HL-60/S4 treated with retinoic acid at 250 ng/mL for 4 days and 3 days (cell line): Measurements from ENCODE around the gene PCDHAC2.

Source experiments
- in situ Hi-C: fragments of 300-500 bp; cut with MboI; formaldehyde crosslinking; loops from 2 replicates; pipeline ENCODE4 v1.7.0; 2022; ENCODE audit warnings: low sequenced_read_pairs

Gene PCDHAC2, protein sequence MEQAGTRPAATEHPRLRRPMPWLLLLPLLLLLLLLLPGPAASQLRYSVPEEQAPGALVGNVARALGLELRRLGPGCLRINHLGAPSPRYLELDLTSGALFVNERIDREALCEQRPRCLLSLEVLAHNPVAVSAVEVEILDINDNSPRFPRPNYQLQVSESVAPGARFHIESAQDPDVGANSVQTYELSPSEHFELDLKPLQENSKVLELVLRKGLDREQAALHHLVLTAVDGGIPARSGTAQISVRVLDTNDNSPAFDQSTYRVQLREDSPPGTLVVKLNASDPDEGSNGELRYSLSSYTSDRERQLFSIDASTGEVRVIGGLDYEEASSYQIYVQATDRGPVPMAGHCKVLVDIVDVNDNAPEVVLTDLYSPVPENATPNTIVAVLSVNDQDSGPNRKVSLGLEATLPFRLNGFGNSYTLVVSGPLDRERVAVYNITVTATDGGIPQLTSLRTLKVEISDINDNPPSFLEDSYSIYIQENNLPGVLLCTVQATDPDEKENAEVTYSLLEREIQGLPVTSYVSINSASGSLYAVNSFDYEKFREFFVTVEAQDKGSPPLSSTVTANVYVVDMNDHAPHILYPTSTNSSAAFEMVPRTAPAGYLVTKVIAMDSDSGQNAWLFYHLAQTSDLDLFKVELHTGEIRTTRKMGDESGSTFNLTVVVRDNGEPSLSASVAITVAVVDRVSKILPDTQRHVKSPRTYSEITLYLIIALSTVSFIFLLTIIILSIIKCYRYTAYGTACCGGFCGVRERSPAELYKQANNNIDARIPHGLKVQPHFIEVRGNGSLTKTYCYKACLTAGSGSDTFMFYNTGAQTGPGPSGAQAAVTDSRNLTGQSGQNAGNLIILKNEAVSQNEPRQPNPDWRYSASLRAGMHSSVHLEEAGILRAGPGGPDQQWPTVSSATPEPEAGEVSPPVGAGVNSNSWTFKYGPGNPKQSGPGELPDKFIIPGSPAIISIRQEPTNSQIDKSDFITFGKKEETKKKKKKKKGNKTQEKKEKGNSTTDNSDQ

DNA sequence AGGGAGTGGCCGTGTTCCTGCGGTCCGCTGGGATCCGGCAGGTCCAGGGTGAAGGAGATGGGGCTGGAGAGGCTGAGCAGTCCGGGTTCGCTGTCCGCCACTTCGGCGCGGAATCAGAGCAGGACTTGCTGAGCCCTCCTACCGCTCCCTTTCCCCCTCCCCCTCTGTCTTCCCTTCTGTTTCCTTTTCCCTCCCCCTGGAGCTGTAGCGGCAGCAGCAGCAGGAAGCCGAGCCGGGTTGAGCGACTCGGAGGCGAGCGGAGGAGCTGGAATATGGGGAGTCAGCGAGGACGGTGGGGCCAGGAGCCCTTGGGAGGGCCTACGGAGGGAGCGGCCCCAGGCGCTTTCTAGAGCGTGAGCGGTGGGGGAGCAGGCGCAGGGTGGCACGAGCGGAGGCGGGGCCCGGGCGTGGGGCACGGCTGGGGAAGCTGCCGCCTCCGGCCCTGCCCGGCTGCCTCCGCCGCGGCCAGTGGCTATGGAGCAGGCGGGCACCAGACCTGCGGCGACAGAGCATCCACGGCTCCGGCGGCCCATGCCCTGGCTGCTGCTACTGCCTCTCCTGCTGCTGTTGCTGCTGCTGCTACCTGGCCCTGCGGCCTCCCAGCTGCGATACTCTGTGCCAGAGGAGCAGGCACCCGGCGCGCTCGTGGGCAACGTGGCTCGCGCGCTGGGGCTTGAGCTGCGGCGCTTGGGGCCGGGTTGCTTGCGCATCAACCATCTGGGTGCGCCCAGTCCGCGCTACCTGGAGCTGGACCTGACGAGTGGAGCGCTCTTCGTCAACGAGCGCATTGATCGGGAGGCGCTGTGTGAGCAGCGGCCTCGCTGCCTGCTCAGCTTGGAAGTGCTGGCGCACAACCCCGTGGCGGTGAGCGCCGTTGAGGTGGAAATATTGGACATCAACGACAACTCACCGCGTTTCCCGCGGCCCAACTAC, at the start of gene PCDHAC2:
TSS of gene PCDHAC2 (plus strand) at position 184 of the 933 bp plus-strand sequence. CDS start at position 475, 291 bp downstream.
- in situ Hi-C loops: no loop called here

DNA sequence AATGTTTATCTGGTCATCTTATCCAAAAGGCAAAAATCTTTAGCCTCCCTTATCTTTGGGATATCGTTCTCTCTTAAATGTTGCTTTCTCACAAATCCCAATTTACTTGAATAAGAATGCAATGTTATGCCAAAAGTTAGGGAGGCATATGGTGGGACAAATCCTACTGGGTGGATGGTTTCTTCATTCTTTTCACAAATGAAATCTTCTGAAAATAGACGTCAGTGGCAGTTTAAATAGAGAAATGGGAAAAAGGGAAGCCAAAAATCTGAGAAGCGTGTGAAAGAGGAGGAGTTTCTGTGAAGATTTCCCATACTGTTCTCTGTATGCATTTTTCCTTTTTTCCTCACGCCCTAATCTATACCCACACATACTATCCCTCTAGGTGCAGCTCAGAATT, 42.7 kb upstream of the PCDHAC2 start:
- in situ Hi-C loops: no loop called here

DNA sequence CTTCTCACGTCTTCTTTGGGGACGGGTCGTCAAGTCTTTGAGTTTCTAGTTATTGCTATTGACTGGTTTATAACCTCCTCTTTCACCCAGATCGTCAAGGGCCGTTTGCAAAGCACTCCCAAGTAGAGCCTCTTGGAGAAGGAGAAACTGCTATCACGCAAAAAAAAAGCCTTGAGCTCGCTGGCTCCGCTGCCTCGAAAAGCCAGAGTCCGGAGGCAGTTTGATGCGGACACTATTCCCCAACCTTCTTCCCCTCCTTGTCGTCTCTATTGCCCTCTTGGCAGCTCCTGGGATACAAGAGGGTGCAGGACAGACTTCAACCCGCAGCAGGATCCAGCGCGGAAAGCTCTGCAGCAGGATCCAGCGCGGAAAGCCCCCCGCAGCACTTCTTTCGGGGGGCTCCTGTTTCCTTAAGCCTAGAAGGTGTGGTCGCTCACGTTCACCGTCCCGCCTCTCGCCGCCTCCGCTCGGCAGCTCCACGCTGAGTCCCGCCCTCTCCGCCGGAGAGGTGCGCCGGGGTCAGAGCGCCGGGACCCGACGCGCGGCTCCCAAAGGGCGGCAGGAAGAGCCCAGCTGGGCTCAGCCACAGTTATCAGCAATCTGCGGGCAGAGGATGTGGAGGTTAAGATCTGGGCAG, 40.4 kb upstream of the PCDHAC2 start, which contains the start of gene PCDHAC1:
TSS of gene PCDHAC1 (plus strand) at position 494 of the 637 bp plus-strand sequence. CDS start 594 bp downstream, outside the sequence.
- in situ Hi-C loops: no loop called here

DNA sequence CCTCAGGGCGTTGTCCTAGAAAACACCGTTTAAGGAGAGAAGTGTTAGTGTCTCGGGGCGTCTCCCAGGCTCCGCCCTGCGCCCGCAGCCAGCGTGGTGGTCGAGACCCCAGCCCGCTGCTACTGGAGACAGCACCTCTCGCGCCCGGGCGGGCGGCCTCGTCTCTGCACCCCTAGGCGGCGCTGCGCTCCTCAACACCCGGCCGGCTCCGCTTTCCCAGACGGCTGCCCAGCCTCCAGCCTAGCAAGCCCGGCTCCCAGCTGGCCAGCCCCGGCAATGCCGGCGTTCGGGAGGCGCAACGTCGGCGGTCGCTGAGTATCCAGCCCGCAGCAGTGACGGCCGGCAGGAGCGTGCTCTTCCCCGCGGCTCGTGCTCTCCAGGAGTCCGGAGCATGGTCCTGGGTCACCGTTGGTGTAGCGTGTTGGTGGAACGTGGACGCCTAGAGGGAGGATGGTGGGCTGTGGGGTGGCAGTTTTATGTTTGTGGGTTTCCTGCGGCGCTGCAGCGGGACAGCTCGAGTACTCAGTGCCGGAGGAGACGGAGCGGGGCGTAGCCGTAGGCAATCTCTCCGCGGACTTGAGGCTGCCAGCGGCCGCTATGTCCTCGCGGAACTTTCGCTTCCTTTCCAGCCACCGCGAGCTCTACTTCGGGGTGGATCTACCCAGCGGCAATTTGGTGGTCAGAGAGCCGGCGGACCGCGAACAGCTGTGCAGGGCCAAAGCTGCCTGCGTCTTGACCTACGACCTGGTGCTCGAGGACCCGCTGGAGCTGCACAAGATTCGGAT, 39.6 kb upstream of the PCDHAC2 start:
- in situ Hi-C loops: no loop called here

DNA sequence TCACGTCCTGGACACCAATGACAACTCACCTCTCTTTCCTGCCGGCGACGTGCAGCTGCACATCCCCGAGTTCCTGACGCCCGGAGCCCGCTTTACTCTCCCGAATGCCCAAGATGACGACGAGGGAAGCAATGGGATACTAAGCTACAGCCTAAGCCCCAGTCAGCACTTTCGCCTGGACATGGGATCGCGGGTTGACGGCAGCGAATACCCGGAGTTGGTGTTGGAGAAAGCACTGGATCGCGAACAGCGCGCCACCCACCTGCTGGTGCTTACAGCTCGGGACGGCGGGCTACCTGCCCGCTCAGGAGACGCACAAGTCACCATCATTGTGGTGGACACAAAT, 39.1 kb upstream of the PCDHAC2 start:
- in situ Hi-C loops: no loop called here

DNA sequence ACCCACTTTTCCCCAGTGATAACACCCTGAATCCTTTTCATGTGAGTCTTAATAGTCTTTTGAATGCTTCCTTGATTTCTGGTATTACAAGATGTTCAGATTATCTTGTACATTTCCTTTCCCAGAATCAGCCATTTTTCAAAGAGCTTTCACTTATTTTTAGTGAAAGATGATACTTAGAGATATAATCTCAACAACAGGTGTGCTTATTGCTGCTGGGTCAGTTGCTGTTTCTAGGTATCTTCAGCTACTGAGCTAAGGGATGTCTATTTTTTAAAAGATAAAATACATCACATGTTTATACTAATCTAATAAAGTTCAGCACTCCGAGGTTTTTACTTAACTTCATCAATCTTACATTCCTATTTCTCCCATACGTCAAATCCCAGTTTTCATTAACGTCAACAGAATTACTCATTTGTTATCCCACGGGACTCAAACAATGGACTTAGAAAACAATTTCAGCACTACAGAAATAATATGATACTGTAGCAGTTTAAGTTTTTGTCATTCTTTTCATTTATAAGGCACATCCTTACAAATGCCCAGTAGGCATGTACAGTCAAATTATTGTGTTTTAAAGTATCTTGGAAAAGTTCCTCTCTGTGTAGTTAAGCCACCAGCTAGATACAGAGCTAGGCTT, 31.2 kb upstream of the PCDHAC2 start:
- in situ Hi-C loops: no loop called here

DNA sequence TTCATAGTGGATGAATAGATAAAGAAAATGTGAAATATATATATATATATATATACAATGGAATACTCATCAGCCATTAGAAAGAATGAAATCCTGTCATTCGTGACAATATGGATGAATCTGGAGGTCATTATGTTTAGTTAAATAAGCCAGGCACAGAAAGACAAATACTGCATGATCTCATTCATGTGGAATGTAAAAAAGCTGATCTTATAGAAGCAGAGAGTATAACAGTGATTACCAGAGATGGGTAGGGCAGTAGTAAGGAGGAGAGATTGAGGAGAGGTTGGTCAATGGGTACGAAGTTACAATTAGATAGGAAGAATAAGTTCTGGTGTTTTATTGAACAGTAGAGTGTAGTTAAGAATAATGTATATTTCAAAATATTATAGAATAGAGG, 19.7 kb upstream of the PCDHAC2 start:
- in situ Hi-C loops: no loop called here

DNA sequence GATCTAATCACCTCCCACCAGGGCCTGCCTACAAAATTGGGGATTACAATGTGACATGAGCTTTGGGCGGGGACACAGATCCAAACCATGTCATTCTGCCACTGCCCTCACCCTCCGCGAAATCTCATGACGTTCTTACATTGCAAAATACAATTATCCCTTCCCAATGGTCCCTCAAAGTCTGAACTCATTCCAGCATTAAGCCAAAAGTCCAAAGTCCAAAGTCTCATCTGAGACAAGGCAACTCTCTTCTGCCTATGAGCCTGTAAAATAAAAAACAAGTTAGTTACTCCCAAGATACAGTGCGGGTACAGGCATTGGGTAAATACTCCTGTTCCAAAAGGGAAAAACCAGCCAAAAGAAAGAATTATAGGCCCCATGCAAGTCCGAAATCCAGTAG, 14.6 kb upstream of the PCDHAC2 start:
- in situ Hi-C loops: no loop called here

DNA sequence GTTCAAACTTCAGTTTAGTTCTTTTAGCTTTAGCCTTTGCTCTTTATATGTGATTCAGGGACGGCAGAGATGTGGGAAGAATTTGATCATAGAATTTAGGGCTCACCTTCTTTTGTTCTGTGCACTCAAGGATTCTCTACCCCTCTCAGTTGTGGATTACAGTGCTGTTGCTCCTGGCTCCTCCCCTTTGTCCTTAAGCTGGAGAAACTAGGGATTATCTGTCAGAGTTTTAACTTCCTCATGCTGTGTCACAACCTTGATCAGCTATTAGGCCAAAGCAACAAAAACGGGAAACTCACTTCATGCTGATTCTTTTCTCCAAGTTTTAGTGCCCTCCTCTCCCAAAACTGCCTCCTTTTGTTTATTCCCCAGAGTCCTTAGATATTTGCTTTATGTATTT, 13.0 kb upstream of the PCDHAC2 start:
- in situ Hi-C loops: no loop called here

DNA sequence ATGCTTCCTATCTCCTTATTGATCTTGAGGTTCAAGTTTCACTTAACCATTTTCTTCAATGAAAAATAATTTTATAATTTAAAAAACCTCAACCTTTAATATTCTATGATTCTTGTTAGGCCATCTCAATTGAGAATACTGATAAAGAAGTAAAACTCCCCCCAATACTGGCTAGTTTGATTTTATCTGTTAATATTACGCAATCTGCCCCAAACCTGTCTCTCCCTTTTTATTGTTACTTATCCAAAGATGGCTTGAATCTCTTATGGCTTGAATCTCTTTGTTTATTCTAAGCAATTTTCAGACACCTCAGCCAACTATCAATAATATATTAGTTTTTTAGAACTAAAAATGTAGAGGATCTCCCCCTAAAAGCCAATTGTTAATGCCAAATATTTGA, 4.1 kb upstream of the PCDHAC2 start:
- in situ Hi-C loops: no loop called here

DNA sequence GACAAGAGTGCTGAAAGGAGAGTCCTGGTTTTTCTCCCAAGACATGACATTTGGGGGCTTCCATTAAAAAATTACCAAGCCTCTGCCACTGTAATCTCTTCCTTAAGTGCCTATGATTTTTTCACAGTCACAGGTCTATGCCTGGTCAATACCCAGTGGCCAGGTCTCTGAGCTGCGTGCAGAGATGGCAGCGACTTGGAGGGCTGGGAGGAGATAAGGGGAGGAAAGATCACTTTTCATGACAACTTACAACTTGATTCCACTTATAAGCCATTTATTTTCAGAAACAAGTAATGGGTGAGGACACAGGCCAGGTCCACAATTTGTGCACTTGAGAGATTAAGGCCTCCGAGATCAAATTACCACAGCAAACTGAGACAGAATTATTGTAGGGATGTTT, 1.9 kb upstream of the PCDHAC2 start:
- in situ Hi-C loops: no loop called here

DNA sequence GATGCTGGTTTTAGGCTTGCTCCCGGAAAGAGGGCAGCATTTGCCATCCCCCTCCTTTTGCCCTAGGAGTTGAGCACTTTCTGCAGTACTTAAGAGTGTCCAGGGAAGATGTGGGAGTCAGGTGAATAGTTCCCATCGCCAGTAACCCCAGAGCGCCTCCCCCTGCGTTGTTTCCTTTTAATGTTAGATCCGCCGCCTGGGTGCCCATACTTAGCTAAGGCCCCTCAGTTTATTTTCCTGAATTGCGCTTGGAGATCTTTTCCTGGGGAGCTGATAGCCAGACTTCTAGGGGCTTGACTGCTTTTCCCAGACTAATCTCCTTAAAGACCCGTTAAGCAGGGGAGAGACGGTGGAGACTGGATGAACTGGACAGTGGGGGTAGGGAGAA, 377 bp upstream of the PCDHAC2 start:
- in situ Hi-C loops: no loop called here

DNA sequence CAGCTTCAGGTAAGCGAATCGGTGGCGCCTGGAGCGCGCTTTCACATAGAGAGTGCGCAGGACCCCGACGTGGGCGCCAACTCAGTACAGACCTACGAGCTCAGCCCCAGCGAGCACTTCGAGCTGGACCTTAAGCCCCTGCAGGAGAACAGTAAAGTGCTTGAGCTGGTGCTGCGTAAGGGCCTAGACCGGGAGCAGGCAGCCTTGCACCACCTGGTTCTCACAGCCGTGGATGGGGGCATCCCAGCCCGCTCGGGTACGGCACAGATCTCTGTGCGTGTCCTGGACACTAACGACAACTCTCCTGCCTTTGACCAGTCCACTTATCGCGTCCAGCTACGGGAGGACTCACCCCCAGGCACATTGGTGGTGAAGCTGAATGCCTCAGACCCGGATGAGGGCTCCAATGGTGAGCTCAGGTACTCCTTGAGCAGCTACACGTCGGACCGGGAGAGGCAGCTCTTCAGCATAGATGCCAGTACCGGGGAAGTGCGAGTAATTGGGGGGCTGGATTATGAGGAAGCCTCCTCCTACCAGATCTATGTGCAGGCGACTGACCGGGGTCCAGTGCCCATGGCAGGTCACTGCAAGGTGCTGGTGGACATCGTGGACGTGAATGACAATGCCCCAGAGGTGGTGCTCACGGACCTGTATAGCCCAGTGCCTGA, 1.1 kb downstream of the PCDHAC2 start:
- in situ Hi-C loops: no loop called here

DNA sequence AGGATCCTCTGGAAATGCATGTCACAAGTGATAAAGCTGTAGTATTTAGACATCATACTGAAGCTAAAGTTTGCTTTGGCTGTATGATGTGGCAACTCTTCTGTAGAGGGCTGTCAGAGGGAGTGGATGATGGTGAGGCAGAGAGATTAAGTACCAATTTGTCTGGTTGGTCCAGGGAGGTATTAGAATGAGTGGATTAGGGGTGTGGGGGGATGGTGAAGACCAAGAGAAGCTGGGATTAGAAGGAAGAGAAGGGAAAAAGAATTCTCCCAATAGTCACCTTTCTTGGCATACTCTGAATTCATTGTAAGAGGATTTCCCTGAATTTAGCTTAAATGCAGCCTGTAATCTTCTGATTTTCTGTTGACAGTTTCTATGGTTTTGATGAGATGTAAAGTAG, 3.6 kb downstream of the PCDHAC2 start:
- in situ Hi-C loops: no loop called here

DNA sequence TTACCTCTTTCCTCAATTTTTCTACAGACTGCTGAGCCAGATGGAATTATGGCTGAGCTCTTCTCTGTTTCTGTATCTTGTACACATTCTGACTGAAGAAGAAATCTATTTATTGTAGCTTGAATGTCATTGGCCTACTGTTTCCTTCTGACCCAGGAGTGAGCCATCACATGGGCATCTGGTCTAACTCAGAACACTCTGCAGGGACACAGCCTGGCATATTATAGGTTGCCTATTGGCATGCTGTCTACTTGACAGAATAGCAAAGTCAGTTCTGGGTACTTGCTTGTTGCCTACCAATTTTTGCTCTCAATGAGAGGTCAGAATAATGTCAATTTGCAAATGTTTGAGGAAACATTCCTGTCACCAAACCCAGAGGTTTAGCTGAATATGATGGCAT, 7.3 kb downstream of the PCDHAC2 start:
- in situ Hi-C loops: no loop called here

DNA sequence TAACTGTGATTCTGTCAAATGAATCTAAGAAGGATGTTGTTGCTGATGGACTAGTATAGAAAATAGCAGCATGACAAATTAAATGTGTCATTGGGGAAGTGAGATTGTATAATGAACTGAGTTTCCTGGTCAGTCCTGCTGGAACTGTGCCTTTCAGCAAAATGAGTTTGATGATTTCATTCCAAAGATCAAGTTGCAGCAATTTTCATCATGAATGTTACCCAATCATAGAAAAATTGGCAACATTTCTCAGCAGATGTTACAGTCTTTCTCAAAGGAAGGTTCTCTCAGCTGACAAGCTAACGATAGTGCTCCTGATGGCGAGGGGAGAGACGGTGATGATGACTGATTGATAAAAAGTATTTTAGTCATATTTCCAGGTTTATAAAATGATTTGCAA, 10.7 kb downstream of the PCDHAC2 start:
- in situ Hi-C loops: no loop called here

DNA sequence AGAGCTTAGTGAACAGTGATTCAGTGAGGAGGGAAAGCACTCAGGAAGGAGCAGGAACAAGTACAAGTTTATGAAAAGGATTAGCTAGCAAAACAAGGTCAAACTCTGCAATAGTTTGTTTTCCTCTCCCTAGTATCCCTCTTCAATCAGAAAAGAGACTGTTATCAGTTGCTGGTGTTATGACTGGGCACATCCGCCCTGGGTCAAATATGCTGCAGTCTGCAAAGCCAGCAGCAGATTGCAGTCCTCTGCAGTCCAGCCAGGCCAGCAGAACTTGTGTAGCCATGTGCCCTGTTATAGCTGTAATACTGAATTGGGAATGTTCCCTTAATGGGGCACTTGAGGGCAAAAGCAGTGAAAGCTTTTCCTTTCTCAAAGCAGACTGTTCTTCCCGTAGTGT, 12.0 kb downstream of the PCDHAC2 start:
- in situ Hi-C loops: no loop called here

DNA sequence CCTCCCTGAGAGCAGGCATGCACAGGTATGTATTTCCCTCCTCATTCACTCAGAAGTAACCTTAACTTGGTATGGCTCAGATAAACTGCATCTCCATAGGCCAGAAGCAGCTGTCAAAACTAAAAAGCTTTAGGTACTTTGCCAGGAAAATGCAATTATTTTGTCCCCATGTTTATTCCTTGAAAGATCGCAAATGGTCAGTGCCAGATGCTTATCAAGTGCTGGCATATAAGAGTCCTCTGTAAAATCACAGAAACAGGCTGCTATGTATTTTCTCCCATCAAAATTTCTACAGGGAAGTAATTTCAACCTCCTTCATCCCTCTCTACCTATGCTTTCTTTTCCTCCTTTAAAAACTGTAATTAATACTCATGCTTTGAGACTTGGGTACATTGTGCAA, 12.7 kb downstream of the PCDHAC2 start:
- in situ Hi-C loops: no loop called here
